Hepatocyte (in vitro differentiated cells): ENCODE measurements around the gene GUCY2C.

Source experiments
- EZH2phosphoT487 ChIP-seq: fragments of 200-600 bp; sonication (generic); IDR thresholded peaks from one replicate; pipeline ENCODE4 v1.6.1; 2018; ENCODE audit warnings: antibody characterized with exemption, mild to moderate bottlenecking, low read depth, moderate library complexity; ENCODE audit not compliant: unreplicated experiment, severe bottlenecking
- TF ChIP-seq, protein P1 (sequence below): fragments of 200-600 bp; sonication (generic); IDR thresholded peaks from 2 replicates; pipeline ENCODE4 v1.5.1; 2016; ENCODE audit warnings: antibody characterized with exemption, mild to moderate bottlenecking; ENCODE audit not compliant: poor library complexity

- TF ChIP-seq, protein P1, sequence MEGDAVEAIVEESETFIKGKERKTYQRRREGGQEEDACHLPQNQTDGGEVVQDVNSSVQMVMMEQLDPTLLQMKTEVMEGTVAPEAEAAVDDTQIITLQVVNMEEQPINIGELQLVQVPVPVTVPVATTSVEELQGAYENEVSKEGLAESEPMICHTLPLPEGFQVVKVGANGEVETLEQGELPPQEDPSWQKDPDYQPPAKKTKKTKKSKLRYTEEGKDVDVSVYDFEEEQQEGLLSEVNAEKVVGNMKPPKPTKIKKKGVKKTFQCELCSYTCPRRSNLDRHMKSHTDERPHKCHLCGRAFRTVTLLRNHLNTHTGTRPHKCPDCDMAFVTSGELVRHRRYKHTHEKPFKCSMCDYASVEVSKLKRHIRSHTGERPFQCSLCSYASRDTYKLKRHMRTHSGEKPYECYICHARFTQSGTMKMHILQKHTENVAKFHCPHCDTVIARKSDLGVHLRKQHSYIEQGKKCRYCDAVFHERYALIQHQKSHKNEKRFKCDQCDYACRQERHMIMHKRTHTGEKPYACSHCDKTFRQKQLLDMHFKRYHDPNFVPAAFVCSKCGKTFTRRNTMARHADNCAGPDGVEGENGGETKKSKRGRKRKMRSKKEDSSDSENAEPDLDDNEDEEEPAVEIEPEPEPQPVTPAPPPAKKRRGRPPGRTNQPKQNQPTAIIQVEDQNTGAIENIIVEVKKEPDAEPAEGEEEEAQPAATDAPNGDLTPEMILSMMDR, result no peak
- TF ChIP-seq EZH2phosphoT487, result no peak
Observed at GRCh38 chr12:14652483-14652882, 43.9 kb downstream of the GUCY2C start.
